ENCODE measurements around the gene DOK5. TPM values are rescaled to one million over a fixed set of nuclear protein-coding genes. Genes with fewer than 3 reads are reported as not detected.

The DOK5 gene
- total RNA-seq, 4 donors from 2014 or later = 1.4 to 9.8 TPM; not detected in 2

GRCh38 chr20:54681869-54682268 lies 206.5 kb downstream of the DOK5 start:
- Histone ChIP-seq H3K27me3 (no peaks in the 10 kb centered on the region), H3K4me1 (no peaks in the 10 kb centered on the region), H3K4me3 (no peak overlapping the region), H3K27ac (no peak overlapping the region), H3K36me3 (no peaks in the 10 kb centered on the region), H3K9me3 (no peaks in the 10 kb centered on the region)
- no peak for TF ChIP-seq POLR2A (IDR thresholded peaks at IDR 0.05)
- TF ChIP-seq CTCF (IDR thresholded peaks at IDR 0.05) = no peak
- no peak for DNase-seq
- intact Hi-C loops (cut with DNase I; ENCODE audit: low total_unique reads) = no loop called here

- H3K9me3 ChIP-seq = no peaks in the 10 kb centered on the region
- no peaks in the 10 kb centered on the region for H3K36me3 ChIP-seq
- TF ChIP-seq CTCF (IDR thresholded peaks at IDR 0.05) = no peak
- no peak for TF ChIP-seq POLR2A (IDR thresholded peaks at IDR 0.05)
- no peaks in the 10 kb centered on the region for H3K27me3 ChIP-seq
- H3K4me3 ChIP-seq = no peak overlapping the region
- intact Hi-C loops (cut with DNase I; ENCODE audit: low total_unique reads) = no loop called here
- H3K4me1 ChIP-seq = no peaks in the 10 kb centered on the region
- H3K27ac ChIP-seq = no peak overlapping the region
- DNase-seq = no peak
These were observed 213.1 kb downstream of the DOK5 start for GRCh38 chr20:54688476-54688875.

- TF ChIP-seq CTCF (IDR thresholded peaks at IDR 0.05) (no peak), POLR2A (IDR thresholded peaks at IDR 0.05) (no peak)
- no peak for DNase-seq
- H3K27me3 ChIP-seq = no peaks in the 10 kb centered on the region
- H3K9me3 ChIP-seq = no peaks in the 10 kb centered on the region
- H3K27ac ChIP-seq = no peak overlapping the region
- H3K36me3 ChIP-seq = no peaks in the 10 kb centered on the region
- H3K4me1 ChIP-seq = no peaks in the 10 kb centered on the region
- no peak overlapping the region for H3K4me3 ChIP-seq
- intact Hi-C loops (cut with DNase I; ENCODE audit: low total_unique reads) = no loop called here
These were observed 214.9 kb downstream of the DOK5 start for GRCh38 chr20:54690323-54690722.

GRCh38 chr20:54691327-54691726 lies 215.9 kb downstream of the DOK5 start:
- H3K9me3 ChIP-seq = no peaks in the 10 kb centered on the region
- intact Hi-C loops (cut with DNase I; ENCODE audit: low total_unique reads) = no loop called here
- DNase-seq = no peak

More at GRCh38 chr20:54691327-54691726, 215.9 kb downstream of the DOK5 start:
- no peak for TF ChIP-seq POLR2A (IDR thresholded peaks at IDR 0.05)
- no peak for TF ChIP-seq CTCF (IDR thresholded peaks at IDR 0.05)
- Histone ChIP-seq H3K27me3 (no peaks in the 10 kb centered on the region), H3K27ac (no peak overlapping the region), H3K36me3 (no peaks in the 10 kb centered on the region), H3K4me3 (no peak overlapping the region), H3K4me1 (no peaks in the 10 kb centered on the region)

Data from uterus (tissue), 4 donors.